Measurements from ENCODE around the gene RNU2-1. TPM values are rescaled to one million over a fixed set of nuclear protein-coding genes. Genes with fewer than 3 reads are reported as not detected.
A peak's percentile ranks its signal among the peaks of the same experiment; 100 is the strongest.
"Not testable (repeated sequence)": the region's sequence is repeated elsewhere in the genome, so short reads cannot be mapped to it uniquely, and the experiment has no call there.

The RNU2-1 gene
- total RNA-seq, 1 experiment from 2014 or later: not detected

GRCh38 chr17:43216762-43217613 is 16.8 kb downstream of the RNU2-1 start:
- no peak for DNase-seq (ENCODE audit: low read depth)

- peak; percentile 12 for DNase-seq (ENCODE audit: low read depth)
Observed at GRCh38 chr17:43216369-43216761, 17.4 kb downstream of the RNU2-1 start.

- DNase-seq (ENCODE audit: low read depth): no peak
Observed at GRCh38 chr17:43215341-43215740, 18.4 kb downstream of the RNU2-1 start.

- no peak for DNase-seq (ENCODE audit: low read depth)
Observed at GRCh38 chr17:43213545-43213944, 20.2 kb downstream of the RNU2-1 start.

- no peak for DNase-seq (ENCODE audit: low read depth)
Observed at GRCh38 chr17:43212641-43213490, 20.9 kb downstream of the RNU2-1 start.

- DNase-seq (ENCODE audit: low read depth): peak; percentile 69
Observed at GRCh38 chr17:43211480-43212402, 22.0 kb downstream of the RNU2-1 start, which contains the start of gene TMEM106A. TSS of gene TMEM106A (plus strand) at chr17:43211875. CDS start at chr17:43213042, 1,167 bp downstream.

GRCh38 chr17:43211123-43211479 is 22.7 kb downstream of the RNU2-1 start:
- no peak for DNase-seq (ENCODE audit: low read depth)

GRCh38 chr17:43210576-43210975 is 23.2 kb downstream of the RNU2-1 start:
- no peak for DNase-seq (ENCODE audit: low read depth)

- DNase-seq (ENCODE audit: low read depth): not testable (repeated sequence)
Observed at GRCh38 chr17:43203013-43203412, 30.8 kb downstream of the RNU2-1 start.

GRCh38 chr17:43200127-43200526 is 33.6 kb downstream of the RNU2-1 start:
- DNase-seq (ENCODE audit: low read depth): no peak

- DNase-seq (ENCODE audit: low read depth): no peak
Observed at GRCh38 chr17:43199633-43200032, 34.1 kb downstream of the RNU2-1 start.

GRCh38 chr17:43193251-43193650 is 40.5 kb downstream of the RNU2-1 start:
- DNase-seq (ENCODE audit: low read depth): no peak

GRCh38 chr17:43186656-43187055 is 47.1 kb downstream of the RNU2-1 start:
- DNase-seq (ENCODE audit: low read depth): not testable (repeated sequence)

- no peak for DNase-seq (ENCODE audit: low read depth)
Observed at GRCh38 chr17:43183921-43184320, 49.9 kb downstream of the RNU2-1 start.

Other genes starting within 250 kb of the RNU2-1 start
- 676 and 967 TPM in 2 replicates for gene RPL27, start 235.6 kb downstream of the RNU2-1 start, total RNA-seq (2014; rRNA removed)
- gene IFI35, start 227.2 kb downstream of the RNU2-1 start, total RNA-seq (2014; rRNA removed): 12.6 and 26.3 TPM in 2 replicates
- gene VAT1, start 211.6 kb downstream of the RNU2-1 start, total RNA-seq (2014; rRNA removed): 248 and 297 TPM in 2 replicates
- gene RND2, start 208.7 kb downstream of the RNU2-1 start, total RNA-seq (2014; rRNA removed): 0.06 TPM in 1 of 2 replicates, not detected in the other
- 41.6 and 52.5 TPM in 2 replicates for gene BRCA1, start 108.6 kb downstream of the RNU2-1 start, total RNA-seq (2014; rRNA removed)
- 65.2 and 72.0 TPM in 2 replicates for gene NBR1, start 62.8 kb downstream of the RNU2-1 start, total RNA-seq (2014; rRNA removed)
- gene TMEM106A, start 22.1 kb downstream of the RNU2-1 start, total RNA-seq (2014; rRNA removed): 2.7 and 5.0 TPM in 2 replicates
- gene CCDC200, start 5.4 kb downstream of the RNU2-1 start, total RNA-seq (2014; rRNA removed): not detected in 2 replicates
- gene ARL4D, start 165.0 kb upstream of the RNU2-1 start, total RNA-seq (2014; rRNA removed): 19.8 and 25.6 TPM in 2 replicates
- 35.8 and 41.8 TPM in 2 replicates for gene DHX8, start 250.0 kb upstream of the RNU2-1 start, total RNA-seq (2014; rRNA removed)

All from LHCN-M2 (cell line).